ENCODE measurements around the gene GSDME. TPM values are rescaled to one million over a fixed set of nuclear protein-coding genes. Genes with fewer than 3 reads are reported as not detected.

GSDME gene
- total RNA-seq, 3 donors from 2014 or later = 12.3 to 33.5 (median 15.1) TPM

- no peaks in the 10 kb centered on the region for H3K4me1 ChIP-seq
- DNase-seq (ENCODE audit: low spot score in 2 of 2) = no peak
- no peak overlapping the region for H3K27ac ChIP-seq
- no peaks in the 10 kb centered on the region for H3K9me3 ChIP-seq
- H3K4me3 ChIP-seq = no peak overlapping the region
- TF ChIP-seq POLR2A (IDR thresholded peaks at IDR 0.05) (no peak), CTCF (IDR thresholded peaks at IDR 0.05) (no peak), POLR2AphosphoS5 (IDR thresholded peaks at IDR 0.05) (no peak)
- intact Hi-C loops (cut with DNase I; ENCODE audit: low total_unique reads) = no loop called here
- no peaks in the 10 kb centered on the region for H3K27me3 ChIP-seq
- H3K36me3 ChIP-seq = no peaks in the 10 kb centered on the region
Measured at GRCh38 chr7:24713850-24714675, 43.2 kb downstream of the GSDME start.

- no peaks in the 10 kb centered on the region for H3K27me3 ChIP-seq
- no peak for DNase-seq (ENCODE audit: low spot score in 2 of 2)
- H3K9me3 ChIP-seq = no peaks in the 10 kb centered on the region
- TF ChIP-seq CTCF (IDR thresholded peaks at IDR 0.05) (no peak), POLR2AphosphoS5 (IDR thresholded peaks at IDR 0.05) (no peak), POLR2A (IDR thresholded peaks at IDR 0.05) (no peak)
- no peak overlapping the region for H3K27ac ChIP-seq
- H3K36me3 ChIP-seq = no peaks in the 10 kb centered on the region
- intact Hi-C loops (cut with DNase I; ENCODE audit: low total_unique reads) = no loop called here
- no peak overlapping the region for H3K4me3 ChIP-seq
- H3K4me1 ChIP-seq = no peaks in the 10 kb centered on the region
Measured at GRCh38 chr7:24713039-24713793, 44.0 kb downstream of the GSDME start.

GRCh38 chr7:24709585-24710360 is 47.5 kb downstream of the GSDME start:
- Histone ChIP-seq H3K27ac (no peak overlapping the region), H3K9me3 (no peaks in the 10 kb centered on the region), H3K36me3 (no peaks in the 10 kb centered on the region), H3K4me1 (no peaks in the 10 kb centered on the region), H3K4me3 (no peak overlapping the region), H3K27me3 (no peaks in the 10 kb centered on the region)
- TF ChIP-seq CTCF (IDR thresholded peaks at IDR 0.05) = no peak
- no peak for TF ChIP-seq POLR2AphosphoS5 (IDR thresholded peaks at IDR 0.05)
- TF ChIP-seq POLR2A (IDR thresholded peaks at IDR 0.05) = no peak
- DNase-seq (ENCODE audit: low spot score in 2 of 2) = no peak
- intact Hi-C loops (cut with DNase I; ENCODE audit: low total_unique reads) = no loop called here

GRCh38 chr7:24709051-24709450 is 48.2 kb downstream of the GSDME start:
- intact Hi-C loops (cut with DNase I; ENCODE audit: low total_unique reads) = no loop called here
- Histone ChIP-seq H3K9me3 (no peaks in the 10 kb centered on the region), H3K4me1 (no peaks in the 10 kb centered on the region), H3K27me3 (no peaks in the 10 kb centered on the region), H3K36me3 (no peaks in the 10 kb centered on the region), H3K27ac (no peak overlapping the region), H3K4me3 (no peak overlapping the region)
- TF ChIP-seq CTCF (IDR thresholded peaks at IDR 0.05) = no peak
- TF ChIP-seq POLR2AphosphoS5 (IDR thresholded peaks at IDR 0.05) = no peak
- no peak for TF ChIP-seq POLR2A (IDR thresholded peaks at IDR 0.05)
- DNase-seq (ENCODE audit: low spot score in 2 of 2) = no peak
